ENCODE results near the gene OR4C13. TPM values are rescaled to one million over a fixed set of nuclear protein-coding genes. Genes with fewer than 3 reads are reported as not detected.

OR4C13 gene
- not detected in 2 replicates for total RNA-seq

DNA sequence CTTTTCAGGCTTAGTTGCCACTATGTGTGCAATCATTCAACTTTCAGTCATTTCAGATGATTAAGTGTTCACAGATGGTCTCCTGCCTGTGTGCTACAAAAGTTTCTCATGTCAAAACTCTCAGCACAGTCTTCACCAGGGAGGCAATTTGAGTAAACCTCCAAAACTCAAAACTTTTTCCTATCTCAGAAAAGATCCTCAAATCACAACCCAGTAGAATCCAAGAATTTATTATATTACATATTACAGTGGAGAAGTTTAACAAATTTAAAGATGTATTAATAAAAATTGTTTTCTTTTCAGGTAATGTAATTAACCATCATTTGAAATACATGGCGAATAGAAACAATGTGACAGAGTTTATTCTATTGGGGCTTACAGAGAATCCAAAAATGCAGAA, at the start of gene OR4C13:
TSS of gene OR4C13 (plus strand) at position 301 of the 400 bp plus-strand sequence. CDS start at position 333, 32 bp downstream.

DNA sequence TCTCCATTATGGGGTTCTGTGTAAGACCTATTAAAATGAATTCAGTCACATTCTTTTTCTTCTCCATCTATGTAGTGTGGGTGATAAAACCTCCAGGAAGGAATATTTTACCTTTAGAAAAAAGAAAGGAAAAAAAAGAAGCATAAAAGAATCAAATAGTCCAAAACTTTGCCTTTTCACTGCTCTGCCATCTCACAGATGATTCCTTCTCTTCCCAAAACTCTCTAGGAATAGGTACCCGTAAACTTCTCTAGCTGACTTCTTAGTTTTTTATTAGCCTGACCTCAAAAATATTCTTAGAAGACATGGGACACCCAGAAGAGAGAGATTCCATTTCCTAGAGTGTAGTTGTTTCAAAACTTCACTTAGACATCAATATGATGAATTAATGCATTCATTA, 30.2 kb downstream of the OR4C13 start, which contains the start of gene OR4C12:
TSS of gene OR4C12 (minus strand) at position 101 of the 400 bp plus-strand sequence. CDS start at position 67, 34 bp downstream.

Other genes starting within 250 kb of the OR4C13 start
- gene OR4C12, start 30.1 kb downstream of the OR4C13 start, total RNA-seq = not detected in 2 replicates
- not detected in 2 replicates for gene OR4C45, start 80.5 kb downstream of the OR4C13 start, total RNA-seq